ENCODE data around the gene DNAJC30.

- no peak for TF ChIP-seq CTCF (IDR thresholded peaks at IDR 0.05; ENCODE audit: low read depth, low read length)
- TF ChIP-seq EZH2phosphoT487 (IDR thresholded peaks at IDR 0.05; ENCODE audit: low read depth) = no peak
Observed at GRCh38 chr7:73700581-73701134, 17.4 kb upstream of the DNAJC30 start.

Data from OCI-LY3 (cell line).